DOHH2 (cell line): ENCODE data around the gene FAU.

ENCODE experiments used
- H3F3A ChIP-seq: fragments of 200-600 bp; sonication (generic), shearing (Covaris generic); 2 replicates; pipeline ENCODE4 v1.6.0; 2016; ENCODE audit warnings: antibody characterized with exemption, mild to moderate bottlenecking; ENCODE audit not compliant: control insufficient read depth, insufficient read depth
- H3K27ac ChIP-seq: fragments of 200-600 bp; sonication (generic); 2 replicates; pipeline ENCODE4 v1.5.1; 2014; ENCODE audit warnings: low read depth, mild to moderate bottlenecking, low read length, moderate library complexity
- H3K27me3 ChIP-seq: fragments of 200-600 bp; sonication (generic); 2 replicates; pipeline ENCODE4 v1.6.1; 2014; ENCODE audit warnings: mild to moderate bottlenecking, low read length, mixed read lengths; ENCODE audit not compliant: control insufficient read depth
- H3K36me3 ChIP-seq: fragments of 200-600 bp; sonication (generic); 2 replicates; pipeline ENCODE4 v1.6.1; 2014; ENCODE audit warnings: mild to moderate bottlenecking, low read length, moderate library complexity, mixed read lengths; ENCODE audit not compliant: control insufficient read depth
- H3K4me1 ChIP-seq: fragments of 200-600 bp; sonication (generic); 2 replicates; pipeline ENCODE4 v1.6.1; 2014; ENCODE audit warnings: mild to moderate bottlenecking, low read length, mixed read lengths; ENCODE audit not compliant: control insufficient read depth
- H3K4me2 ChIP-seq: fragments of 200-600 bp; sonication (generic); 2 replicates; pipeline ENCODE4 v1.6.0; 2014; ENCODE audit warnings: mild to moderate bottlenecking, low read length, moderate library complexity
- H3K4me3 ChIP-seq: fragments of 200-600 bp; sonication (generic); 2 replicates; pipeline ENCODE4 v1.5.1; 2014; ENCODE audit warnings: mild to moderate bottlenecking, low read length, mixed read lengths
- H3K79me2 ChIP-seq: fragments of 200-600 bp; sonication (generic); 2 replicates; pipeline ENCODE4 v1.6.1; 2014; ENCODE audit warnings: mild to moderate bottlenecking, low read length, mixed read lengths; ENCODE audit not compliant: control insufficient read depth
- H3K9me2 ChIP-seq: fragments of 200-600 bp; sonication (generic); replicated peaks from 2 replicates; pipeline ENCODE4 v1.6.1; 2014; ENCODE audit warnings: mild to moderate bottlenecking, low read length, mixed read lengths; ENCODE audit not compliant: control insufficient read depth
- H3K9me3 ChIP-seq: fragments of 200-600 bp; sonication (generic); 2 replicates; pipeline ENCODE4 v1.6.1; 2014; ENCODE audit warnings: antibody characterized with exemption, low read length, mixed read lengths; ENCODE audit not compliant: control insufficient read depth, insufficient read depth
- H4K20me1 ChIP-seq: fragments of 200-600 bp; sonication (generic); 2 replicates; pipeline ENCODE4 v1.6.0; 2014; ENCODE audit warnings: low read depth, mild to moderate bottlenecking, antibody characterized with exemption, low read length, moderate library complexity; ENCODE audit not compliant: control insufficient read depth, insufficient read depth
- CTCF ChIP-seq: fragments of 200-600 bp; sonication (generic); IDR thresholded peaks from one replicate; pipeline ENCODE4 v1.5.1; 2014; ENCODE audit warnings: antibody characterized with exemption, mild to moderate bottlenecking, low read depth, low read length; ENCODE audit not compliant: poor library complexity, severe bottlenecking
- EZH2phosphoT487 ChIP-seq: fragments of 200-600 bp; sonication (generic); IDR thresholded peaks from 2 replicates; pipeline ENCODE4 v1.6.1; 2017; ENCODE audit warnings: borderline replicate concordance, mild to moderate bottlenecking, antibody characterized with exemption, low read length, moderate library complexity, mixed read lengths

Gene FAU

GRCh38 chr11:65124480-65125196, 2.7 kb upstream of the FAU start:
- Histone ChIP-seq H3K9me2 (no peaks in the 10 kb centered on the region), H3K27me3 (no peaks in the 10 kb centered on the region), H3K79me2 (peaks cover 60% of the 10 kb centered on the region), H4K20me1 (peaks cover 9% of the 10 kb centered on the region; the same call in 1 of the 2 replicates), H3K4me3 (no peak overlapping the region), H3K27ac (peak overlapping the region; percentile 15; the same call in 1 of the 2 replicates), H3K9me3 (no peaks in the 10 kb centered on the region), H3F3A (peaks cover 64% of the 10 kb centered on the region), H3K4me1 (peaks cover 42% of the 10 kb centered on the region), H3K36me3 (peaks cover 91% of the 10 kb centered on the region), H3K4me2 (peak overlapping the region; percentile 86; the same call in 1 of the 2 replicates)
- no peak for TF ChIP-seq CTCF
- TF ChIP-seq EZH2phosphoT487, result no peak

GRCh38 chr11:65121447-65121864, 478 bp downstream of the FAU start:
- H3K36me3 ChIP-seq, result peaks cover 85% of the 10 kb centered on the region

GRCh38 chr11:65120831-65121230, 1.1 kb downstream of the FAU start:
- Histone ChIP-seq H3K27me3 (no peaks in the 10 kb centered on the region), H3K9me2 (no peaks in the 10 kb centered on the region), H3K4me3 (peak overlapping the region; percentile 100), H3F3A (peaks cover 47% of the 10 kb centered on the region), H3K4me2 (peak overlapping the region; percentile 86), H3K36me3 (peaks cover 85% of the 10 kb centered on the region), H3K9me3 (no peaks in the 10 kb centered on the region), H3K4me1 (peaks cover 62% of the 10 kb centered on the region), H4K20me1 (peaks cover 3% of the 10 kb centered on the region; the same call in 1 of the 2 replicates), H3K79me2 (peaks cover 77% of the 10 kb centered on the region), H3K27ac (peak overlapping the region; percentile 86)
- TF ChIP-seq CTCF (no peak), EZH2phosphoT487 (no peak)

More at GRCh38 chr11:65121447-65121864, 478 bp downstream of the FAU start:
- H3K27ac ChIP-seq, result peak overlapping the region; percentile 86
- no peaks in the 10 kb centered on the region for H3K27me3 ChIP-seq
- TF ChIP-seq EZH2phosphoT487, result no peak
- TF ChIP-seq CTCF, result no peak
- peak overlapping the region; percentile 86 for H3K4me2 ChIP-seq
- H3K79me2 ChIP-seq, result peaks cover 71% of the 10 kb centered on the region
- H3K9me3 ChIP-seq, result no peaks in the 10 kb centered on the region
- H3K4me3 ChIP-seq, result peak overlapping the region; percentile 100
- H3K4me1 ChIP-seq, result peaks cover 56% of the 10 kb centered on the region
- no peaks in the 10 kb centered on the region for H3K9me2 ChIP-seq
- H4K20me1 ChIP-seq, result peaks cover 3% of the 10 kb centered on the region; the same call in 1 of the 2 replicates
- H3F3A ChIP-seq, result peaks cover 50% of the 10 kb centered on the region
